H9 (cell line): ENCODE data around the gene ZFP36L1. TPM values are rescaled to one million over a fixed set of nuclear protein-coding genes. Genes with fewer than 3 reads are reported as not detected.

Source experiments
- DNase-seq: peaks from one replicate; pipeline ENCODE4 v3.0.0-alpha.2; 2017
- H2AFZ ChIP-seq: one replicate; pipeline ENCODE4 v1.6.1; 2013; ENCODE audit warnings: mild to moderate bottlenecking, low read length, control low read depth, moderate library complexity
- H2AK5ac ChIP-seq: 2 replicates; pipeline ENCODE4 v1.6.1; 2013; ENCODE audit warnings: low read length, control low read depth, mixed read lengths; ENCODE audit not compliant: insufficient read length
- H2BK120ac ChIP-seq: one replicate; pipeline ENCODE4 v1.6.1; 2013; ENCODE audit warnings: low read depth, mild to moderate bottlenecking, low read length, control low read depth, inconsistent platforms; ENCODE audit not compliant: poor library complexity, severe bottlenecking
- H2BK12ac ChIP-seq: 2 replicates; pipeline ENCODE4 v1.6.1; 2013; ENCODE audit warnings: low read length, control low read depth, mixed read lengths, low read depth; ENCODE audit not compliant: insufficient read length
- H2BK15ac ChIP-seq: 2 replicates; pipeline ENCODE4 v1.6.1; 2013; ENCODE audit warnings: low read depth, low read length, control low read depth
- H2BK20ac ChIP-seq: one replicate; pipeline ENCODE4 v1.6.1; 2013; ENCODE audit warnings: low read depth, mild to moderate bottlenecking, low read length, control low read depth, inconsistent platforms; ENCODE audit not compliant: poor library complexity, severe bottlenecking
- H2BK5ac ChIP-seq: 2 replicates; pipeline ENCODE4 v1.6.1; 2013; ENCODE audit warnings: low read length, control low read depth, mixed read lengths; ENCODE audit not compliant: insufficient read length
- H3K14ac ChIP-seq: 2 replicates; pipeline ENCODE4 v1.6.1; 2013; ENCODE audit warnings: low read length, control low read depth; ENCODE audit not compliant: insufficient read depth
- H3K18ac ChIP-seq: 2 replicates; pipeline ENCODE4 v1.6.1; 2013; ENCODE audit warnings: low read depth, mild to moderate bottlenecking, mixed read lengths, low read length, control low read depth; ENCODE audit not compliant: insufficient read length
- H3K23ac ChIP-seq: 2 replicates; pipeline ENCODE4 v1.6.1; 2013; ENCODE audit warnings: low read length, control low read depth, mixed read lengths, low read depth; ENCODE audit not compliant: insufficient read length
- H3K23me2 ChIP-seq: 2 replicates; pipeline ENCODE4 v1.6.1; 2013; ENCODE audit warnings: low read depth, mild to moderate bottlenecking, mixed read lengths, low read length, control low read depth; ENCODE audit not compliant: insufficient read length, poor library complexity, severe bottlenecking
- H3K27ac ChIP-seq: 2 replicates; pipeline ENCODE4 v1.5.1; 2013; ENCODE audit warnings: low read length, control low read depth, mixed read lengths, low read depth; ENCODE audit not compliant: insufficient read length
- H3K27me3 ChIP-seq: 2 replicates; pipeline ENCODE4 v1.6.1; 2013; ENCODE audit warnings: low read length, control low read depth, inconsistent platforms; ENCODE audit not compliant: insufficient read depth
- H3K4ac ChIP-seq: 2 replicates; pipeline ENCODE4 v1.6.1; 2013; ENCODE audit warnings: low read depth, mild to moderate bottlenecking, control low read depth, inconsistent platforms, low read length, moderate library complexity
- H3K4me1 ChIP-seq: 2 replicates; pipeline ENCODE4 v1.6.1; 2013; ENCODE audit warnings: low read length, control low read depth, inconsistent platforms; ENCODE audit not compliant: insufficient read depth
- H3K4me2 ChIP-seq: 2 replicates; pipeline ENCODE4 v1.6.1; 2013; ENCODE audit warnings: low read length, control low read depth, mixed read lengths; ENCODE audit not compliant: insufficient read length, insufficient read depth
- H3K56ac ChIP-seq: 2 replicates; pipeline ENCODE4 v1.6.1; 2013; ENCODE audit warnings: low read depth, mild to moderate bottlenecking, mixed read lengths, low read length, control low read depth; ENCODE audit not compliant: insufficient read length
- H3K79me1 ChIP-seq: 2 replicates; pipeline ENCODE4 v1.6.1; 2013; ENCODE audit warnings: low read depth, mild to moderate bottlenecking, moderate library complexity, low read length, control low read depth, inconsistent platforms; ENCODE audit not compliant: insufficient read depth, poor library complexity, severe bottlenecking
- H3K79me2 ChIP-seq: 2 replicates; pipeline ENCODE4 v1.6.1; 2013; ENCODE audit warnings: low read length, control low read depth, inconsistent platforms; ENCODE audit not compliant: insufficient read depth
- H3K9ac ChIP-seq: 2 replicates; pipeline ENCODE4 v1.6.1; 2013; ENCODE audit warnings: low read length, control low read depth, mixed read lengths; ENCODE audit not compliant: insufficient read length; ENCODE audit errors: extremely low read depth
- H3K9me3 ChIP-seq: one replicate; pipeline ENCODE4 v1.6.1; 2013; ENCODE audit warnings: low read depth, low read length, inconsistent platforms; ENCODE audit not compliant: control insufficient read depth
- H3T11ph ChIP-seq: one replicate; pipeline ENCODE4 v1.6.1; 2013; ENCODE audit warnings: mild to moderate bottlenecking, low read length, control low read depth, inconsistent platforms
- H4K20me1 ChIP-seq: one replicate; pipeline ENCODE4 v1.6.1; 2013; ENCODE audit not compliant: control insufficient read depth, insufficient read length, insufficient read depth
- H4K5ac ChIP-seq: 2 replicates; pipeline ENCODE4 v1.6.1; 2013; ENCODE audit warnings: low read depth, mild to moderate bottlenecking, mixed read lengths, low read length, control low read depth; ENCODE audit not compliant: insufficient read length
- H4K8ac ChIP-seq: replicated peaks from 2 replicates; pipeline ENCODE4 v1.6.1; 2013; ENCODE audit warnings: low read length, control low read depth, mixed read lengths, low read depth; ENCODE audit not compliant: insufficient read length
- H4K91ac ChIP-seq: 2 replicates; pipeline ENCODE4 v1.6.1; 2013; ENCODE audit warnings: low read depth, mild to moderate bottlenecking, moderate library complexity, mixed read lengths, low read length, control low read depth; ENCODE audit not compliant: insufficient read length
- H3K27ac Mint-ChIP-seq, 3 experiments: 2 replicates in 2 of 3; 3 replicates in 1 of 3; pipeline ENCODE4 v1.8.0; 2020 to 2021; ENCODE audit warnings: mixed read lengths in 3 of 3, mild to moderate bottlenecking in 1 of 3, moderate library complexity in 1 of 3
- H3K27me3 Mint-ChIP-seq: 2 replicates; pipeline ENCODE4 v1.8.0; 2021; ENCODE audit warnings: low read depth, mild to moderate bottlenecking, moderate library complexity, mixed read lengths
- H3K36me3 Mint-ChIP-seq, 3 experiments: 2 replicates in 2 of 3; 3 replicates in 1 of 3; pipeline ENCODE4 v1.8.0; 2020 to 2021; ENCODE audit warnings: low read depth in 3 of 3, mixed read lengths in 3 of 3; ENCODE audit not compliant: insufficient read depth in 1 of 3
- H3K4me1 Mint-ChIP-seq, 2 experiments: 2 replicates each; pipeline ENCODE4 v1.8.0; 2020; ENCODE audit warnings: mixed read lengths in 2 of 2
- H3K4me3 Mint-ChIP-seq, 2 experiments: 2 replicates in 1 of 2; 3 replicates in 1 of 2; pipeline ENCODE4 v1.8.0; 2020 to 2021; ENCODE audit warnings: mild to moderate bottlenecking in 2 of 2, mixed read lengths in 2 of 2, moderate library complexity in 1 of 2
- H3K9me3 Mint-ChIP-seq, 2 experiments: 2 replicates in 1 of 2; 3 replicates in 1 of 2; pipeline ENCODE4 v1.8.0; 2020; ENCODE audit warnings: mild to moderate bottlenecking in 2 of 2, mixed read lengths in 2 of 2, moderate library complexity in 1 of 2
- WGBS: extraction: QIAGEN DNeasy Blood & Tissue Kit; methylation state at CpG from one replicate; pipeline ENCODE4 v1.1.7; 2013; ENCODE audit warnings: missing lambda C conversion rate, low lambda C conversion rate, mixed read lengths; ENCODE audit not compliant: insufficient read length; ENCODE audit errors: extremely low coverage; 5-methylcytosine and 5-hydroxymethylcytosine counted together
- total RNA-seq: library from RNA; stranded (reverse); gene quantifications from 2 replicates; pipeline ENCODE4 v1.2.1, GENCODE V29; 2021
- TF ChIP-seq, protein P1 (sequence below): fragments of 200-600 bp; sonication (generic); conservative IDR thresholded peaks from 3 replicates; pipeline ENCODE4 v1.8.0; 2021; ENCODE audit warnings: antibody characterized with exemption, mild to moderate bottlenecking

The ZFP36L1 gene
- total RNA-seq, 1 experiment from 2014 or later: 109 TPM

DNA sequence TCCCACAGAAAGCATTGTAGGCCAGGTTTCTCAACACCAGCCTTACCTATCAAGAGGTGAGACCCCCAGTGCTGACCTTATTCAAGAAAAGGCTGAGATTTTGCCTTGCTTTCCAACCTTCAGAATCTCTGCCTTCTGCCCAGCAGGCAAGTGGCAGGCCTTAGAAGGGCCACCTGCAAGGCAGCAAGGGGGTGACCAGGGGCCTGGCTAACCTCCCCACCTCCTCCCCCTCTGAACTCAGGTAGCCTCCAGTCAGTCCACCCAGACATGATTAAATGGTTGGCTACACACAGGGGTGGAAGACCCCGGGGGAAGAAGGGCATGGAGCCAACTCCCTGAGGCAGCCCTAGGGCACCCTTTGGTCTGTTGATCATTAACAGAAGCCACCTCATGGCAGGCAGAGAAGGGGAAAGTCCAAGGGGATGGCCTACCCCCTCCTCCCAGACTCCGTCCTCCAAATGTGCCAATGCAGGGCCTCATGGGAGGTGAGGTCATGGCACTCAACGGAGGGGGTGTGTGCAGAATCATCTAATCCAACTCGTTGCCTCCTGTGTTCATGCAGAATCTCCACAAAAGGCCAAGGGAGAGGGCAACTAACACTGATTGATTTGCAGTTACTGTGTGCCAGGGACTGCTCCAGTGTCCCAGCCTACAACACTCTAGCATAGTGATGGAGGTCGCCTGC lies 8.5 kb downstream of the ZFP36L1 start:
- H3K4me1 Mint-ChIP-seq: peaks cover 26 to 35% of the 10 kb centered on the region in 2 experiments

More for the DNA sequence above, 8.5 kb downstream of the ZFP36L1 start:
- H3K27me3 ChIP-seq: no peaks in the 10 kb centered on the region
- H3K18ac ChIP-seq: no peak overlapping the region
- peaks cover 13% of the 10 kb centered on the region for H3K27me3 Mint-ChIP-seq
- H3K4me2 ChIP-seq: no peak overlapping the region
- no peaks in the 10 kb centered on the region for H3K9me3 Mint-ChIP-seq
- no peak overlapping the region for H3K56ac ChIP-seq
- no peak overlapping the region for H4K5ac ChIP-seq
- H3K36me3 Mint-ChIP-seq: peaks cover 19 to 30% (median 25%) of the 10 kb centered on the region in 3 experiments
- no peak overlapping the region for H4K91ac ChIP-seq
- H2BK12ac ChIP-seq: no peak overlapping the region
- H3K27ac ChIP-seq: no peak overlapping the region
- H3K9ac ChIP-seq: no peak overlapping the region
- H2AK5ac ChIP-seq: no peak overlapping the region
- no peak overlapping the region for H2BK15ac ChIP-seq
- no peaks in the 10 kb centered on the region for H3K79me1 ChIP-seq
- no peaks in the 10 kb centered on the region for H4K20me1 ChIP-seq
- H3K4me1 ChIP-seq: no peaks in the 10 kb centered on the region
- H3K4me3 Mint-ChIP-seq: no peak overlapping the region
- H4K8ac ChIP-seq: no peak overlapping the region
- H3T11ph ChIP-seq: no peak overlapping the region
- no CpG with 5 or more reads among the region's 5 CpGs for whole genome bisulfite sequencing
- no peak overlapping the region for H2BK120ac ChIP-seq
- no peak overlapping the region for H3K27ac Mint-ChIP-seq
- TF ChIP-seq, protein P1, sequence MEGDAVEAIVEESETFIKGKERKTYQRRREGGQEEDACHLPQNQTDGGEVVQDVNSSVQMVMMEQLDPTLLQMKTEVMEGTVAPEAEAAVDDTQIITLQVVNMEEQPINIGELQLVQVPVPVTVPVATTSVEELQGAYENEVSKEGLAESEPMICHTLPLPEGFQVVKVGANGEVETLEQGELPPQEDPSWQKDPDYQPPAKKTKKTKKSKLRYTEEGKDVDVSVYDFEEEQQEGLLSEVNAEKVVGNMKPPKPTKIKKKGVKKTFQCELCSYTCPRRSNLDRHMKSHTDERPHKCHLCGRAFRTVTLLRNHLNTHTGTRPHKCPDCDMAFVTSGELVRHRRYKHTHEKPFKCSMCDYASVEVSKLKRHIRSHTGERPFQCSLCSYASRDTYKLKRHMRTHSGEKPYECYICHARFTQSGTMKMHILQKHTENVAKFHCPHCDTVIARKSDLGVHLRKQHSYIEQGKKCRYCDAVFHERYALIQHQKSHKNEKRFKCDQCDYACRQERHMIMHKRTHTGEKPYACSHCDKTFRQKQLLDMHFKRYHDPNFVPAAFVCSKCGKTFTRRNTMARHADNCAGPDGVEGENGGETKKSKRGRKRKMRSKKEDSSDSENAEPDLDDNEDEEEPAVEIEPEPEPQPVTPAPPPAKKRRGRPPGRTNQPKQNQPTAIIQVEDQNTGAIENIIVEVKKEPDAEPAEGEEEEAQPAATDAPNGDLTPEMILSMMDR: no peak
- H2AFZ ChIP-seq: no peak overlapping the region
- no peaks in the 10 kb centered on the region for H3K9me3 ChIP-seq
- H3K23ac ChIP-seq: no peak overlapping the region
- H3K23me2 ChIP-seq: no peaks in the 10 kb centered on the region
- no peaks in the 10 kb centered on the region; the same call in 1 of the 2 replicates for H3K79me2 ChIP-seq
- no peak overlapping the region for H3K14ac ChIP-seq
- no peak overlapping the region for H2BK20ac ChIP-seq
- no peak overlapping the region for H2BK5ac ChIP-seq
- DNase-seq: no peak
- no peak overlapping the region for H3K4ac ChIP-seq
